ENCODE data around the gene VPS51.
A peak's percentile ranks its signal among the peaks of the same experiment; 100 is the strongest.

The VPS51 gene

GRCh38 chr11:65121865-65122696 lies 26.1 kb downstream of the VPS51 start, which contains the start of the genes FAU and MRPL49:
TSS of gene FAU (minus strand) at chr11:65122134. CDS start at chr11:65121813, 321 bp downstream.
TSS of gene MRPL49 (plus strand) at chr11:65122321. CDS start at chr11:65122347, 26 bp downstream.
- DNase-seq, result peak; percentile 88 to 97

DNA sequence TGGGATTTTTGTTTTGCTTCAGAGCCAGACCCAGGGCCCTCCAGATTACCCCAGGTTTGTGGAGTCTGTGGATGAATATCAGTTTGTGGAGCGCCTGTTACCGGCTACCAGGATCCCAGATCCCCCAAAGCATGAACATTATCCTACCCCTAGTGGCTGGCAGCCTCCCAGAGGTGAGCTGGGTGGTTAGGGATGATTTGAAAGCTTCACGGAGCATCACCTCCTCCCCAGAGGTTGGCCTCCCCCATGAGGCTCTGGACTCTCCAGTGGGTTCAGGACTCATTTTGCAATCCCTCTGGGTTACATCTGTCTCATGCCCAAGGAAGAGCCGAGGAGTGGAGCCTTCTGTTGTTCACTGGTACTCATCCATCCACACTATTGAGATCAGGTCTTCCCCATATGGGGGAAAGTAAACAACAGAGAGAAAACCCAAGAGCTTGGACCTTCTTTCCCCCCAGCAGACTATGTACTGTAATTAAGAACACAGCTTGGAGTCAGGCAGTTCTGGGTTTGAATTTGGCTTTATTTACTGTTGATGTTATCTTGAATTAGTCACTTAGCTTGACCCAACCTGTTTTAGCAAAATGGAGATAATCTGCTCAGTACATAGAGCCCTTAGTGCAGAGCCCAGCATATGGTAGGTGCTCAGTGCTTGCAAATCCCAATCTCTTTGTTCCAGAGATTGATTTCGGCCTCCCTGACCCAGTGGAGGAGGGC lies 28.6 kb downstream of the VPS51 start:
- DNase-seq, result no peak

DNA sequence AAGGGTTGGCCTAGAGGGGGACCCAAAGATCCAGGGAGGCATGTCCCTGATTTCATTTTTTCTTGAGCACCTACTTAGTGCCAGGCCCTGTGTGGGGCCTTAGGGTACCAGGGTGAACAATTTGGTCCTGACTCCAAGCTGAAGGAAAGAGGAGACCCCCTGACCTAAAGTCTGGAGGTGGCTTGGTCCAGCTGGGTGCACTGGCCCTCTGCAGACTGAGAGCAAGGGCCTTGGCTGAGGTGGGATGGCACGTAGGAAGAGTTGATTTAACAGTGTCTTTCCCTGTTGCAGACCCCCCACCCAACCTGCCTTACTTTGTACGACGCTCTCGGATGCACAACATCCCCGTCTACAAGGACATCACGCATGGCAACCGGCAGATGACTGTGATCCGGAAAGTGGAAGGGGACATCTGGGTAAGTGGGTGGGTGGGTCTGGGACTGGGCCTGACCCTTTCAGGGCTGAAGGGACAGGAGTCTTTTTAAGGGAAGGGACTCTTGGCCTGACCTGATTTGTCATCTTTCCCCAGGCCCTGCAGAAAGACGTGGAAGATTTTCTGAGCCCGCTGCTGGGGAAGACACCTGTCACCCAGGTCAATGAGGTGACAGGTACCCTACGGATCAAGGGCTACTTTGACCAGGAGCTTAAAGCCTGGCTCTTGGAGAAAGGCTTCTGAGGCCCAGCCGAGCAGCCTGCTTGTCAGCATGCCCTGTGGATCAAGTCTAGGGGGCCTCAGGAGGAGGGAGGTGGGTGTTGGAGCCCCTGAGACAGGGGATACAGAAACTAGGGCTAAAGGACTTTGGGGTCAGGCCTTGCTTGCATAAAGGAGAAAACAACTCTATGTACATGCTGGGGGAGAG lies 29.4 kb downstream of the VPS51 start:
- no peak for DNase-seq

- no peak for DNase-seq
These were observed 30.7 kb downstream of the VPS51 start for GRCh38 chr11:65126624-65127274.

DNA sequence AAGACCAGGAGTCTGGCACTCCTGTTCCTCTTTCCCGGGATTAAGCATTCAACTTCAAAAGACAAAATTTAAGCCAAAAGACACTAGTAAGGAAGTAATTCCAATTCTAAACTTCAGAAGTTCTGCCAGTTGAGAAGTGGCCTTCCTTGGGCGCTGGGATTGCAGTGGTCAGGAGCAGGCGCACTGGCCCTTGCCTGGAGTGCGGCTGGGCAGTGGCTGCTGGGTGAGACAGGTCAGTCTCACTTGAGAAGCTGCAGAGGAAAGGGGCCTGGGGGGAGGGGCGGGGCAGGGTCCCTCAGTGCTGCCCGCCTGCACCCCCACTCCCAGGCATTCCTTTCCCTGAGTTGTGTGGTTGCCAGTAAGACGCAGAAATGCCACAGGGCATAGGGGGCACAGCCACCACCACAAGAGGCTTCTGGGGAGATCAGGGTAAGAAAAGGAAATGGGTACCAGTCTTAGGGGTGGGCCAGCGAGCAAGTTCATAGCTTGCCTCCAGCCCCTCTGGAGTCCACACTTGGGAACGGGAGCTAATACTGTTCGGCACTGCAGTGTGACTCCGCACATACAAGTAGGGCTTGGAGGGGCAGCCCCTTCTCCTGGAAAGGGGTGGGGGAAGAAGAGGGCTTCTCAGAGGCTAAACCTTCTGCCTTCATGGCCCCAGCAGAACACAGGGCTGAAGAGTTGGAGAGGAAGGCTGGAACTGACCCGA lies 31.6 kb downstream of the VPS51 start:
- no peak for DNase-seq

GRCh38 chr11:65128182-65129145 lies 32.5 kb downstream of the VPS51 start:
- no peak for DNase-seq

- no peak for DNase-seq
These were observed 33.8 kb downstream of the VPS51 start for GRCh38 chr11:65129649-65130441.

DNA sequence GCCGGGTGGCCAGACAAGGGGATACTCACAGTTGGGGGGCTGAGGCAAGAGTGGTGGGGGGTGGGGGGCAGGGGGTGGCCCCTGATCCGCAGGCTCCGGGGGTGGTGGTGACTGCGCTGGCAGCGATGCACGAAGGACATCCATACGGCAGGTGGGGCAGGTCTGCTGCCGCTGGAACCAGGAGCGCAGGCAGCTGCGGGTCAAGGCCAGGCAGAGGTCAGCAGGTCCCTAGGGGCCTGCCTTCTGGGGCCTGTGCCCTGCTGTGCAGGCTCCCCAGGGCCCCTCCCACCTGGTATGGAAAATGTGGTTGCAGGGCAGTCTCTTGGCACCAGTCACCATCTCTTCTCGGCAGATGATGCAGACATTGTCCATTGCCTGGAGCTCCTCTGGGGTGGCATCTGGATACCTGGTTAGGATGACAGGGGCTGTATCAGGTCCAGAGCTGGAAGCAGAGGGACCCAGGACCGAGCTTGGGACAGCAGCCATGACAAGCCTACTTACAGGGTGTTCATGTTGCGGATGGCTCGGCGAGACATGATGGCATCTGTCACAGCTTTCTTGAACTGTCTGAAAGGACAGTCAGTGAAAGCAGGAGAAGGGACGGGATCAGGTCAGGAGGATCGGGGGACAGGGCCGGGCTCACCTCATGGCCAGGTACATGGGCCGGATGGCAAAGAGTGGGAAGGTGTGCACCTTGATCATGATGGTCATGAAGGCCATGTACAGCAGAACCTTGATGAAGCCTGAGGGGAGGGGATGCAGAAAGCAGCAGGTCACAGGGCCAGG lies 34.8 kb downstream of the VPS51 start:
- no peak for DNase-seq

GRCh38 chr11:65131417-65131776 lies 35.4 kb downstream of the VPS51 start:
- DNase-seq, result no peak

DNA sequence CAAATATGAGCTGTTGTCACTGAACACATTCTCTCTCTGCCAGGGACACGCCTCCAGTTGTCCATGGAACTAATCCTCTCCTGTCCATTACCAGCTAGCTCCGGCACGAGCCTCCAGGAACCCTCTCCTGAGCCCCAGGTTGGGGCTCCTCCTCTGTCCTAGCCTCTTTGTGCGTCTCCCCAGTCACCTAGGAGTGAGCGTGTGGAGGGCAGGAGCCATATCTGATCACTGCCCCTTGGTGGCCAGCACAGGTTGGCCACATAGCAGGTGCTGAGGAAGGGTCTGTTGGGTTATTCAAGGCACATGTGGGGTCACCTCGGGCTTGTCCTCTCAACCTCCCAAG lies 35.9 kb downstream of the VPS51 start:
- DNase-seq, result no peak

GRCh38 chr11:65132238-65132987 lies 36.4 kb downstream of the VPS51 start:
- DNase-seq, result no peak

DNA sequence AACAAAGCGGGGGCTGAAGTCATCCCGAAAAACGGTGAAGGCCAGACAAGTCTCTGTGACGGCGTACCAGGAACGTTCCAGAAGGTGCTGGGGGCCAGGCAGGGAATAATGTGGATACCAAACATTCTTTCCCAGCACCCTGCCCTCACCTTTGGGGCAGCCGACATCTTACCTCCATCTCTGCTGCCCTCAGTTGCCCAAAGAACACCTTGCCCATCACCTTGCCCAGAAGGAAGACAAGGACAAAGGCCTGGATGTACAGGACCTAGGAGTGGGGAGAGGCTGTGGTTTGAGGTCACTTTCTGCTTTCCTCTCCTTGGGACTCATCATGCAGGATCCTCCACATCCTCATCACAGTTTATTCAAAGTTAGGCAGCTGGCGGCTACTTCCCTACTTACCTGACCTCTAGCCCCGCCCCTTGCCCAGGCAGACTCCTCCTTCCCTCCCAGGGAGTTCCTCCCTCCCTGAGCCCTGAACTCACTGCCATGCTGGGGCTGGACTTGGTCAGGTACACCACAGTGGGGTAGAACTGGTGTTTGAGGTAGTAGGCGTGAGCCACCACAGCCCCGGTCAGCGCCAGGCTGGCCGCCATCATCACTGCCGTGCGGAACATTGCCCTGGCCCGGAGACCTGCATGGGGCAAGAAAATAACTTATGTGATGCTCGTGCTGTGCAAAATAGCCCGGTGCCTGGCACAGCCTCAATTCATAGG lies 37.1 kb downstream of the VPS51 start:
- no peak for DNase-seq

DNA sequence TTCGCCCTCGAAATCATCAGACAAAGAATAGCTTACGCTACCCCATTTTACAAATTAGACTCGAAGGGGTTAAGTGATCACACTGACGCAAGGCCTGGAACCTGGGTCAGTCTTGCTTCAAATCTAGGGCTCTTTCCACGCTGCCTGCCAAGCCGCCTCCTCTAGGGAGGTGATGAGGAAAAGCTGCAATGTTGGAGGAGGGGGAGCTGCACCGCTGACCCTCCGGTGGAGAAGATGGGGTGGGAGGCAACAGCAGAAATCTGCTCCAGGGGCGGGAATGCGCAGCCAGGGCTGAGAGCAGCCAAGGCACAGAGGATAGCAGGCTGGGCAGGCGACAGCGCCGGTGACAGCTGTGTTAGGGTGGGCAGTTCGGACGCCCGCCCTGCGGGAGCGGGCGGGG lies 37.7 kb downstream of the VPS51 start:
- DNase-seq, result no peak

- peak; percentile 70 to 85 for DNase-seq
These were observed 38.4 kb downstream of the VPS51 start, which contains the start of gene SYVN1 for GRCh38 chr11:65134240-65134951. TSS of gene SYVN1 (minus strand) at chr11:65134519. CDS start at chr11:65133601, 918 bp downstream.

DNA sequence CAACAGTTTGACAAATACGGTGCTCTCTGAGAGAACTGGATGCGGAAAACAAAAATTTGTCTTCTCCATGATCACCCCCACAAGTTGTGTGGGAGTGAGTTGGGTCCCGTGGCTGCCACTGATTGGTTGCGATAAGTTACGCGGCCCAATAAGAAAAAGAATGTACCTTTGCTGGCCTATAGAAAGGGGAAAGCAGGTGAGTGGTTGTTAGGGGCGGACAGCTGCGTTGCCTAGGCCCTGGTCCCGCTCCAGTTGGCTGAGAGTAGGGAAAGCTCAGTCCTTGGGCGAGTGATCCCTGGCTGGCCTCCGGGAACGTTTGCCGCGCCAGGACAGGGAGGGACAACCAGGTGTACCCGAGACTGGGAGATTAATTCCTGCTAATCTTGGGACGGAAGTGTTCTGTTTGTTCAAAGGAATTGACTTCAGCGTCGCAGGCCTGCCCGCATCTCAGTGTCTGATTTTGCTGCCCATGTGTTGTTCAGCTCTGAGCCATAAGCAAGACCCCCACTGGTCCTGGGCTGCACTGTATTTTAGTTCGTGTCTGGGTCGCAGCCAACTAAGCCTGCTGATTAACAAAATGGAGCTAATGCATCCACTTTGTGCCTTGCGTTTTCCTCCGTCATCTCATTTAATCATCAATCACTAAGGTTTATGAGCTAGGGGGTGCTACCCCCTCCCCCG lies 39.1 kb downstream of the VPS51 start:
- peak; percentile 92 for DNase-seq

GRCh38 chr11:65135633-65136145 lies 39.7 kb downstream of the VPS51 start:
- no peak for DNase-seq

Data from NCI-H187 (cell line).